HCT116 (cell line): ENCODE results near the gene PCYT1B. TPM values are rescaled to one million over a fixed set of nuclear protein-coding genes. Genes with fewer than 3 reads are reported as not detected.

ENCODE experiments used
- ATAC-seq: fragments of 200-7000 bp; cut with Tn5 transposase; 2 replicates; pipeline ENCODE4 v1.9.1; 2020; ENCODE audit warnings: mild to moderate bottlenecking, moderate library complexity
- BruUV-seq: library from RNA; stranded (reverse); fragments of 400-500 nt; replicated peaks from 2 replicates; lab custom pipeline; 2021; lab: Mats Ljungman, UMichigan
- CTCF ChIA-PET: fragments of 300-600 bp; sonication (Branson Sonifier 250); formaldehyde crosslinking; loops from one replicate; lab custom pipeline; 2021; ENCODE audit warnings: antibody characterized with exemption; lab: Charles Lee
- POLR2A ChIA-PET: fragments of 300-600, 350-600 bp; sonication (Branson Sonifier 250); formaldehyde crosslinking; loops from one replicate; lab custom pipeline; 2021; ENCODE audit warnings: antibody characterized with exemption; lab: Charles Lee
- RAD21 ChIA-PET, 2 experiments: fragments of 300-600 bp; sonication (Branson Sonifier 250); formaldehyde crosslinking; loops; one replicate each; lab custom pipeline; 2023; ENCODE audit warnings: low total read pairs in 2 of 2; ENCODE audit not compliant: uncharacterized antibody in 2 of 2, unreplicated experiment in 2 of 2, low non-redundant PET in 1 of 2; lab: Charles Lee
- DNase-seq: peaks from one replicate; pipeline ENCODE4 v3.0.0-alpha.2; 2010; ENCODE audit warnings: low read depth, low spot score
- H2AFZ ChIP-seq: fragments of 200-600 bp; shearing (Covaris generic), sonication (generic); 2 replicates; pipeline ENCODE4 v1.6.1; 2017; ENCODE audit warnings: low read depth, mixed run types, mixed read lengths, antibody characterized with exemption, low read length; ENCODE audit not compliant: poor library complexity, severe bottlenecking
- H3K27ac ChIP-seq: 2 replicates; pipeline ENCODE4 v1.5.1; 2012; ENCODE audit warnings: low read depth, low read length
- H3K27me3 ChIP-seq: fragments of 200-600 bp; sonication (generic); 2 replicates; pipeline ENCODE4 v1.6.1; 2016; ENCODE audit warnings: mixed run types, low read length, mixed read lengths; ENCODE audit not compliant: insufficient read depth
- H3K36me3 ChIP-seq, 2 experiments: fragments of 200-500 bp in 1 of 2; fragments of 200-600 bp in 1 of 2; sonication (Bioruptor generic) in 1 of 2; sonication (generic) in 1 of 2; 2 replicates each; pipeline versions ENCODE4 v1.5.1 to v1.6.1; 2014 to 2016; ENCODE audit warnings: low read length in 2 of 2, inconsistent platforms in 1 of 2, mixed read lengths in 1 of 2, mixed run types in 1 of 2; ENCODE audit not compliant: insufficient read depth in 2 of 2, control insufficient read depth in 1 of 2
- H3K4me1 ChIP-seq, 2 experiments: fragments of 200-600 bp in 1 of 2; sonication (generic) in 1 of 2; 2 replicates each; pipeline versions ENCODE4 v1.5.1 to v1.6.1; 2012 to 2017; ENCODE audit warnings: low read length in 2 of 2, inconsistent platforms in 1 of 2, mild to moderate bottlenecking in 1 of 2, mixed read lengths in 1 of 2, mixed run types in 1 of 2, moderate library complexity in 1 of 2; ENCODE audit not compliant: insufficient read depth in 2 of 2, control insufficient read depth in 1 of 2
- H3K4me2 ChIP-seq: fragments of 200-600 bp; sonication (generic); 2 replicates; pipeline ENCODE4 v1.6.1; 2017; ENCODE audit warnings: mixed run types, low read length, mixed read lengths
- H3K4me3 ChIP-seq, 2 experiments: fragments of 200-600 bp in 1 of 2; sonication (generic) in 1 of 2; replicated peaks in 1 of 2; 2 replicates each; pipeline ENCODE4 v1.5.1; 2011 to 2016; ENCODE audit warnings: low read length in 2 of 2, control low read depth in 1 of 2, low read depth in 1 of 2, mild to moderate bottlenecking in 1 of 2, mixed read lengths in 1 of 2, mixed run types in 1 of 2
- H3K79me2 ChIP-seq: fragments of 200-600 bp; sonication (generic); 2 replicates; pipeline ENCODE4 v1.6.1; 2017; ENCODE audit warnings: mild to moderate bottlenecking, mixed run types, low read length, moderate library complexity, mixed read lengths; ENCODE audit not compliant: insufficient read depth
- H3K9ac ChIP-seq: fragments of 200-600 bp; sonication (generic); 2 replicates; pipeline ENCODE4 v1.6.1; 2016; ENCODE audit warnings: low read length, mixed read lengths
- H3K9me2 ChIP-seq: fragments of 200-600 bp; sonication (generic), shearing (Covaris generic); 2 replicates; pipeline ENCODE4 v1.6.1; 2017; ENCODE audit warnings: mixed run types, mild to moderate bottlenecking, moderate library complexity; ENCODE audit not compliant: insufficient read depth
- H3K9me3 ChIP-seq, 2 experiments: fragments of 200-500 bp in 1 of 2; fragments of 200-600 bp in 1 of 2; sonication (Bioruptor generic) in 1 of 2; sonication (generic) in 1 of 2; 2 replicates each; pipeline ENCODE4 v1.6.1; 2014 to 2017; ENCODE audit warnings: low read length in 2 of 2, mixed read lengths in 2 of 2, inconsistent platforms in 1 of 2, low read depth in 1 of 2, mild to moderate bottlenecking in 1 of 2, mixed run types in 1 of 2, moderate library complexity in 1 of 2; ENCODE audit not compliant: control insufficient read depth in 1 of 2, insufficient read depth in 1 of 2
- H4K20me1 ChIP-seq: fragments of 200-600 bp; sonication (generic), shearing (Covaris generic); 2 replicates; pipeline ENCODE4 v1.6.1; 2017; ENCODE audit warnings: mixed run types, mild to moderate bottlenecking, moderate library complexity; ENCODE audit not compliant: insufficient read depth
- ELF1 ChIP-seq: IDR thresholded peaks from 2 replicates; pipeline ENCODE4 v1.6.1; 2012; ENCODE audit warnings: low read depth, borderline replicate concordance
- EZH2 ChIP-seq: fragments of 200-600 bp; sonication (generic); IDR thresholded peaks from 2 replicates; pipeline ENCODE4 v1.6.1; 2017; ENCODE audit warnings: antibody characterized with exemption, mixed run types
- JUND ChIP-seq: IDR thresholded peaks from 2 replicates; pipeline ENCODE4 v1.6.1; 2012
- POLR2AphosphoS5 ChIP-seq: IDR thresholded peaks from 2 replicates; pipeline ENCODE4 v1.6.1; 2011; ENCODE audit warnings: mild to moderate bottlenecking, low read depth, low read length, moderate library complexity
- REST ChIP-seq: IDR thresholded peaks from 2 replicates; pipeline ENCODE4 v1.6.1; 2012; ENCODE audit warnings: low read depth
- SIN3A ChIP-seq: IDR thresholded peaks from 2 replicates; pipeline ENCODE4 v1.6.1; 2012; ENCODE audit warnings: low read depth
- SRF ChIP-seq: IDR thresholded peaks from 2 replicates; pipeline ENCODE4 v1.6.1; 2012; ENCODE audit warnings: low read depth
- TCF7L2 ChIP-seq: IDR thresholded peaks from 2 replicates; pipeline ENCODE4 v1.7.0; 2011; ENCODE audit warnings: borderline replicate concordance, inconsistent platforms; ENCODE audit not compliant: insufficient read depth, insufficient read length; ENCODE audit errors: extremely low read depth
- YY1 ChIP-seq: IDR thresholded peaks from 2 replicates; pipeline ENCODE4 v1.6.1; 2011; ENCODE audit warnings: low read length, low read depth, moderate library complexity, mild to moderate bottlenecking; ENCODE audit not compliant: insufficient replicate concordance; ENCODE audit errors: extremely low read depth
- ZBTB33 ChIP-seq: IDR thresholded peaks from 2 replicates; pipeline ENCODE4 v1.6.1; 2011; ENCODE audit warnings: mild to moderate bottlenecking, low read length, moderate library complexity; ENCODE audit not compliant: insufficient replicate concordance; ENCODE audit errors: extremely low read depth
- ZNF274 ChIP-seq: fragments of 200-500 bp; sonication (Bioruptor generic); IDR thresholded peaks from 2 replicates; pipeline ENCODE4 v1.6.1; 2014; ENCODE audit warnings: mild to moderate bottlenecking, low read depth, low read length, inconsistent platforms
- intact Hi-C: fragments of 100-400 bp; cut with micrococcal nuclease; formaldehyde crosslinking; loops from 2 replicates; pipeline ENCODE4 v1.10.0; 2022
- total RNA-seq: library from RNA; stranded (reverse); gene quantifications from one replicate; pipeline ENCODE4 v1.2.1, GENCODE V29; 2021; ENCODE audit not compliant: unreplicated experiment

The PCYT1B gene
- total RNA-seq, 1 experiment from 2014 or later = not detected

DNA sequence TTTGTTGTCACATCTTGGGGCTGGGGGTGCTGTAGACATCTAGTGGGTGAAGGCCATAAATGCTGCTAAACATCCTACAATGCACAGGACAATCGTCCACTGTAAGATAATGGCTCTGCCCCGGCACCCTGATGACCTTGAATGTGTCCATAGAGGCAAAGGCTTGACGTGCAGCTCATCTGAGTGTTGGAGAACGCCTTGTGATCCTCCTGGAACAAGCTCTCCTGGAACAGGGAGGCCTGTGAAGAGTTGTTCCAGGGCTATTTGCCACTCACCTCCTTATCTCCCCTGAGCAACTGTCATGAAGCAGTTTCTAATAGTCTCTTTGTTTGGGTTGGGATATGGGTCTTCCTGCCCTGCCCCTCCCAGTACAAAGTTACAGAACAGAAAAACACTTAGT lies 15.2 kb upstream of the PCYT1B start:
- DNase-seq = no peak
- Histone ChIP-seq H3K27me3 (no peaks in the 10 kb centered on the region), H3K4me3 (no peak overlapping the region), H3K9me2 (no peaks in the 10 kb centered on the region)
- TF ChIP-seq JUND = no peak
- TF ChIP-seq ELF1 = no peak
- TF ChIP-seq SRF = no peak
- TF ChIP-seq TCF7L2 = no peak
- no peak for TF ChIP-seq ZNF274
- TF ChIP-seq REST = no peak
- TF ChIP-seq ZBTB33 = no peak
- no peak for TF ChIP-seq EZH2
- TF ChIP-seq YY1 = no peak
- no peak for TF ChIP-seq SIN3A
- no peak for TF ChIP-seq POLR2AphosphoS5
- TF ChIP-seq, all 23 proteins: peak for 0
- ATAC-seq = no peak
- no peaks in the 10 kb centered on the region for H3K4me1 ChIP-seq
- no peak overlapping the region for H3K9ac ChIP-seq
- H3K36me3 ChIP-seq = no peaks in the 10 kb centered on the region
- H3K4me2 ChIP-seq = no peak overlapping the region
- no TSS peak for BruUV-seq
- no peak overlapping the region for H2AFZ ChIP-seq
- no peaks in the 10 kb centered on the region; the same call in 1 of the 2 replicates for H4K20me1 ChIP-seq
- ChIA-PET RAD21 (no interaction called here), CTCF (no interaction called here), POLR2A (no interaction called here)
- no peaks in the 10 kb centered on the region for H3K79me2 ChIP-seq
- no peaks in the 10 kb centered on the region for H3K9me3 ChIP-seq
- intact Hi-C loops = no loop called here
- no peak overlapping the region for H3K27ac ChIP-seq
